Right lobe of liver (tissue), 6 donors: ENCODE measurements around the gene OR8G1. TPM values are rescaled to one million over a fixed set of nuclear protein-coding genes. Genes with fewer than 3 reads are reported as not detected.

ENCODE experiments used
- ATAC-seq, 4 donors: fragments of 200-7000 bp; cut with Tn5 transposase; one replicate each; pipeline ENCODE4 v1.9.1; 2020; ENCODE audit warnings: mild to moderate bottlenecking in 4 of 4, moderate library complexity in 4 of 4
- DNase-seq, 3 donors: peaks; one replicate each; pipeline ENCODE4 v3.0.0-alpha.2; 2020
- H3K27ac ChIP-seq, 3 donors: fragments of 200-600 bp; one replicate each; pipeline ENCODE4 v1.8.0; 2022
- H3K27me3 ChIP-seq, 2 donors: fragments of 200-600 bp; one replicate each; pipeline ENCODE4 v1.8.0; 2022
- H3K36me3 ChIP-seq, 4 donors: fragments of 200-600 bp; sonication (generic) in 1 of 4; one replicate each; pipeline versions ENCODE4 v1.5.1 to v1.8.0; 2017 to 2022; ENCODE audit warnings: control low read depth in 1 of 4
- H3K4me1 ChIP-seq, 4 donors: fragments of 200-600 bp; sonication (generic) in 1 of 4; one replicate each; pipeline versions ENCODE4 v1.5.1 to v1.8.0; 2017 to 2022; ENCODE audit warnings: control low read depth in 1 of 4
- H3K4me3 ChIP-seq, 3 donors: fragments of 200-600 bp; one replicate each; pipeline ENCODE4 v1.8.0; 2022
- H3K9me3 ChIP-seq, 4 donors: fragments of 200-600 bp; sonication (generic) in 1 of 4; one replicate each; pipeline versions ENCODE4 v1.5.1 to v1.8.0; 2017 to 2022; ENCODE audit warnings: control low read depth in 1 of 4
- CTCF ChIP-seq, 4 donors: fragments of 200-600 bp in 3 of 4; fragments of 450-650 bp in 1 of 4; IDR thresholded peaks; one replicate each; pipeline versions ENCODE4 v1.5.1 to v1.8.0; 2016 to 2022; ENCODE audit warnings: antibody characterized with exemption in 4 of 4, mild to moderate bottlenecking in 2 of 4
- POLR2A ChIP-seq: fragments of 450-650 bp; IDR thresholded peaks from one replicate; pipeline ENCODE4 v1.6.1; 2017; ENCODE audit warnings: antibody characterized with exemption, mild to moderate bottlenecking
- WGBS: methylation state at CpG from one replicate; pipeline ENCODE4 v1.1.6; 2018; ENCODE audit warnings: low coverage, low lambda C conversion rate; ENCODE audit not compliant: insufficient coverage; ENCODE audit errors: missing lambda C conversion rate; 5-methylcytosine and 5-hydroxymethylcytosine counted together
- intact Hi-C, 2 donors: fragments of 100-400 bp; cut with DNase I; formaldehyde crosslinking; loops; one replicate each; pipeline versions ENCODE4 v1.11.2 to v1.14.1; 2022
- total RNA-seq, 6 experiments: library from RNA; depleted of rRNA in 2 of 6; stranded (reverse); fragments of >200 nt in 2 of 6; fragmentation: NEBNext Ultra II Directional in 3 of 6; extraction: Animal tissue kit (Norgen Biotek cat#: 25700) in 3 of 6; gene quantifications; one replicate each; pipeline versions ENCODE4 v1.1.0 to v1.2.4, GENCODE V29; 2016 to 2023
- donor health status: DM: no; HTN: yes; CAD: no.
- donor health status: DM: no; HTN: no; CAD: no.
- donor health status: DM: no; HTN: no; CAD: no.
- donor health status: DM: no; HTN: yes; CAD: no.
- donor health status: DM: no; HTN: yes; CAD: no.

Gene OR8G1
- total RNA-seq, 6 experiments from 2014 or later: not detected

DNA sequence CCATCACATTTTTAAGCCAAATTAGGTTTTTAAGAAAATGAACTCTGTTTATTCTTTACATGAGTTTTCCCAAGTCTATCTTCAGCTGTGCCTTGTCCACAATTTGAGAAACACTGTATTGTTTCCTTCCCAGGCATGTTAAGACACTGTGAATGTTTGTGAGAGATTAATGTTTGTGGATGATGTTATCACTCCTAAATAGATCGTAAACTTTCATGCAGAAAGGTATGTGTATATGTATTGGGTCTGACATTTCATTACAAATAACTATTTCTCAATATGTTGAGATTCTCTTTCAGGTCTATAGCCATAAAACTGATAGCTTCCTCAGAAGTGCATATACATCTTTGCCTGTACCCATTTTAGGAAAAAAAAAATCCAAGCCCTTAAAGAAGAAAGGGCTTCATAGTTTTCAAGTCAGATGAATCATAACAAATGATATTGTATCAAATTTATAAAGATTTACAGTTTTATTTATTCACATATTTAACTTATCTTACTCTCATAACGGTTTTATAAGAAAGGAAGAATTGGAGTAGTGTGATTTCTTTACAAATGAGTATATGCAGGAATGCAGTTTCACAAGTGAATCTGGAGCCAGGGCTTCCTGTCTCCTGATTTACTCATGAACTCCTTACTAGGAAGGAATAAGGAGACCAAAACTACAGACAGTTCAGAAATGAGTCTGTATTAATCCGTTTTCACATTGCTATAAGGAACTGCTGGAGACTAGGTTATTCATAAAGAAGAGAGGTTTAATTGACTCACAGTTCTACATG is 61.6 kb downstream of the OR8G1 start:
- H3K27me3 ChIP-seq: no peaks in the 10 kb centered on the region
- H3K36me3 ChIP-seq: no peaks in the 10 kb centered on the region
- no peaks in the 10 kb centered on the region for H3K4me1 ChIP-seq
- H3K4me3 ChIP-seq: no peak overlapping the region
- no peaks in the 10 kb centered on the region for H3K9me3 ChIP-seq
- WGBS: 32% methylated on average over 3 of the region's 3 CpGs
- TF ChIP-seq CTCF (IDR thresholded peaks at IDR 0.05): no peak
- no peak for TF ChIP-seq POLR2A
- intact Hi-C loops: no loop called here
- DNase-seq (no peak), ATAC-seq (no peak)
- H3K27ac ChIP-seq: no peak overlapping the region

Other genes with a start within 250 kb of the OR8G1 start
- gene OR10G6, start 245.9 kb upstream of the OR8G1 start, total RNA-seq: not detected
- not detected for gene OR10G4, start 228.1 kb upstream of the OR8G1 start, total RNA-seq
- not detected for gene OR10G9, start 218.1 kb upstream of the OR8G1 start, total RNA-seq
- not detected for gene OR10G8, start 214.3 kb upstream of the OR8G1 start, total RNA-seq
- gene OR10G7, start 199.8 kb upstream of the OR8G1 start, total RNA-seq: not detected
- 1 to 10 TPM; 3.5 to 9.0 (median 5.8) TPM for gene VWA5A, start 125.6 kb upstream of the OR8G1 start, total RNA-seq
- not detected for gene OR10D3, start 57.8 kb upstream of the OR8G1 start, total RNA-seq
- not detected for gene OR8G5, start 15.3 kb downstream of the OR8G1 start, total RNA-seq
- gene OR8D1, start 72.9 kb downstream of the OR8G1 start, total RNA-seq: not detected
- not detected for gene OR8D2, start 79.1 kb downstream of the OR8G1 start, total RNA-seq
- gene OR8B2, start 143.4 kb downstream of the OR8G1 start, total RNA-seq: not detected
- gene OR8B3, start 157.9 kb downstream of the OR8G1 start, total RNA-seq: not detected
- gene OR8B4, start 183.8 kb downstream of the OR8G1 start, total RNA-seq: not detected
- gene OR8B8, start 204.6 kb downstream of the OR8G1 start, total RNA-seq: not detected